GM23248 (cell line): ENCODE measurements around the gene LPP. TPM values are rescaled to one million over a fixed set of nuclear protein-coding genes. Genes with fewer than 3 reads are reported as not detected.

ENCODE experiments used
- DNase-seq: peaks from one replicate; pipeline ENCODE4 v3.0.0-alpha.2; 2015
- H2AFZ ChIP-seq: fragments of 200-600 bp; sonication (generic); 2 replicates; pipeline ENCODE4 v1.6.1; 2016; ENCODE audit warnings: antibody characterized with exemption
- H3F3A ChIP-seq: fragments of 200-600 bp; sonication (generic); 2 replicates; pipeline ENCODE4 v1.6.1; 2016; ENCODE audit warnings: mild to moderate bottlenecking, antibody characterized with exemption, mixed run types; ENCODE audit not compliant: insufficient read depth
- H3K27ac ChIP-seq: fragments of 200-600 bp; sonication (generic); 2 replicates; pipeline ENCODE4 v1.5.1; 2016; ENCODE audit warnings: mild to moderate bottlenecking
- H3K27me3 ChIP-seq: fragments of 200-600 bp; sonication (generic); replicated peaks from 2 replicates; pipeline ENCODE4 v1.6.1; 2016; ENCODE audit warnings: mild to moderate bottlenecking; ENCODE audit not compliant: insufficient read depth
- H3K36me3 ChIP-seq: fragments of 200-600 bp; sonication (generic); 2 replicates; pipeline ENCODE4 v1.6.1; 2016; ENCODE audit warnings: low read depth, mild to moderate bottlenecking
- H3K4me1 ChIP-seq: fragments of 200-600 bp; sonication (generic); 2 replicates; pipeline ENCODE4 v1.6.1; 2016; ENCODE audit warnings: mild to moderate bottlenecking; ENCODE audit not compliant: insufficient read depth
- H3K4me2 ChIP-seq: fragments of 200-600 bp; sonication (generic); one replicate; pipeline ENCODE4 v1.6.1; 2016; ENCODE audit warnings: mild to moderate bottlenecking; ENCODE audit not compliant: unreplicated experiment
- H3K4me3 ChIP-seq: fragments of 200-600 bp; sonication (generic); 2 replicates; pipeline ENCODE4 v1.5.1; 2016; ENCODE audit warnings: mild to moderate bottlenecking
- H3K79me2 ChIP-seq: fragments of 200-600 bp; sonication (generic); 2 replicates; pipeline ENCODE4 v1.6.1; 2016; ENCODE audit warnings: mild to moderate bottlenecking; ENCODE audit not compliant: insufficient read depth
- H3K9ac ChIP-seq: fragments of 200-600 bp; sonication (generic); 2 replicates; pipeline ENCODE4 v1.6.1; 2016; ENCODE audit warnings: mild to moderate bottlenecking
- H3K9me2 ChIP-seq: fragments of 200-600 bp; sonication (generic); 2 replicates; pipeline ENCODE4 v1.6.1; 2016; ENCODE audit warnings: mixed run types, mild to moderate bottlenecking, moderate library complexity; ENCODE audit not compliant: insufficient read depth
- H3K9me3 ChIP-seq: fragments of 200-600 bp; sonication (generic); one replicate; pipeline ENCODE4 v1.6.1; 2017; ENCODE audit warnings: low read depth
- H4K20me1 ChIP-seq: fragments of 200-600 bp; sonication (generic); 2 replicates; pipeline ENCODE4 v1.6.0; 2016; ENCODE audit not compliant: insufficient read depth
- EZH2 ChIP-seq: fragments of 200-600 bp; sonication (generic); IDR thresholded peaks from 2 replicates; pipeline ENCODE4 v1.6.1; 2018; ENCODE audit warnings: antibody characterized with exemption, mild to moderate bottlenecking; ENCODE audit not compliant: insufficient read depth, poor library complexity, severe bottlenecking
- EZH2phosphoT487 ChIP-seq: fragments of 200-600 bp; sonication (generic); IDR thresholded peaks from 2 replicates; pipeline ENCODE4 v1.6.1; 2018; ENCODE audit warnings: antibody characterized with exemption, moderate library complexity, mild to moderate bottlenecking, low read depth; ENCODE audit not compliant: insufficient read depth
- WGBS, 2 experiments: methylation state at CpG; one replicate each; pipeline ENCODE4 v1.1.6; 2015 to 2017; ENCODE audit warnings: low lambda C conversion rate in 2 of 2, low coverage in 1 of 2; ENCODE audit errors: missing lambda C conversion rate in 2 of 2; 5-methylcytosine and 5-hydroxymethylcytosine counted together
- in situ Hi-C: fragments of 300-500 bp; cut with MboI; formaldehyde crosslinking; loops from 2 replicates; pipeline ENCODE4 v1.15.0; 2020
- polyA plus RNA-seq: library from polyadenylated mRNA; unstranded; fragments of >200 nt; fragmentation: Nextera tagmentation; extraction: Ambion mirVana; gene quantifications from 2 replicates; pipeline ENCODE4 v1.2.1, GENCODE V29; 2016
- total RNA-seq: library from RNA; depleted of rRNA; stranded (reverse); fragments of >200 nt; shearing (Covaris generic); gene quantifications from 2 replicates; pipeline ENCODE4 v1.2.3, GENCODE V29; 2014

The LPP gene
- total and polyA plus RNA-seq, 2 experiments from 2014 or later: 42.8 to 61.7 TPM

- Histone ChIP-seq H3K4me2 (no peak overlapping the region), H4K20me1 (no peaks in the 10 kb centered on the region), H3K36me3 (peaks cover 7% of the 10 kb centered on the region; the same call in 1 of the 2 replicates), H3F3A (peaks cover 22% of the 10 kb centered on the region; the same call in 1 of the 2 replicates), H3K9me2 (no peaks in the 10 kb centered on the region), H3K4me3 (no peak overlapping the region), H3K79me2 (peaks cover 57% of the 10 kb centered on the region), H3K4me1 (peaks cover 29% of the 10 kb centered on the region), H2AFZ (no peak overlapping the region), H3K27me3 (no peaks in the 10 kb centered on the region), H3K9me3 (no peaks in the 10 kb centered on the region), H3K27ac (0 out of 2 replicates have a peak overlapping the region, but pooled peaks have one; percentile 19), H3K9ac (no peak overlapping the region)
- in situ Hi-C loops: no loop called here
- 97 to 99% methylated on average over 5 of the region's 5 CpGs for WGBS, 2 experiments
- TF ChIP-seq EZH2 (no peak), EZH2phosphoT487 (no peak)
- DNase-seq: peak; percentile 12
Measured at GRCh38 chr3:188431040-188431439, 277.1 kb downstream of the LPP start.

GRCh38 chr3:188431553-188431952 is 277.6 kb downstream of the LPP start:
- 85 to 88% methylated on average over 3 of the region's 3 CpGs for WGBS, 2 experiments
- H3K4me2 ChIP-seq: no peak overlapping the region
- peaks cover 22% of the 10 kb centered on the region; the same call in 1 of the 2 replicates for H3F3A ChIP-seq
- peak overlapping the region; percentile 19 for H3K27ac ChIP-seq
- H3K9me3 ChIP-seq: no peaks in the 10 kb centered on the region
- H4K20me1 ChIP-seq: no peaks in the 10 kb centered on the region
- in situ Hi-C loops: no loop called here
- H3K36me3 ChIP-seq: peaks cover 7% of the 10 kb centered on the region; the same call in 1 of the 2 replicates
- no peaks in the 10 kb centered on the region for H3K27me3 ChIP-seq
- H3K4me3 ChIP-seq: no peak overlapping the region
- no peaks in the 10 kb centered on the region for H3K9me2 ChIP-seq
- no peak overlapping the region for H2AFZ ChIP-seq
- no peak overlapping the region for H3K9ac ChIP-seq
- peak; percentile 64 for DNase-seq
- TF ChIP-seq EZH2phosphoT487 (no peak), EZH2 (no peak)
- peaks cover 29% of the 10 kb centered on the region for H3K4me1 ChIP-seq
- H3K79me2 ChIP-seq: peaks cover 57% of the 10 kb centered on the region

DNA sequence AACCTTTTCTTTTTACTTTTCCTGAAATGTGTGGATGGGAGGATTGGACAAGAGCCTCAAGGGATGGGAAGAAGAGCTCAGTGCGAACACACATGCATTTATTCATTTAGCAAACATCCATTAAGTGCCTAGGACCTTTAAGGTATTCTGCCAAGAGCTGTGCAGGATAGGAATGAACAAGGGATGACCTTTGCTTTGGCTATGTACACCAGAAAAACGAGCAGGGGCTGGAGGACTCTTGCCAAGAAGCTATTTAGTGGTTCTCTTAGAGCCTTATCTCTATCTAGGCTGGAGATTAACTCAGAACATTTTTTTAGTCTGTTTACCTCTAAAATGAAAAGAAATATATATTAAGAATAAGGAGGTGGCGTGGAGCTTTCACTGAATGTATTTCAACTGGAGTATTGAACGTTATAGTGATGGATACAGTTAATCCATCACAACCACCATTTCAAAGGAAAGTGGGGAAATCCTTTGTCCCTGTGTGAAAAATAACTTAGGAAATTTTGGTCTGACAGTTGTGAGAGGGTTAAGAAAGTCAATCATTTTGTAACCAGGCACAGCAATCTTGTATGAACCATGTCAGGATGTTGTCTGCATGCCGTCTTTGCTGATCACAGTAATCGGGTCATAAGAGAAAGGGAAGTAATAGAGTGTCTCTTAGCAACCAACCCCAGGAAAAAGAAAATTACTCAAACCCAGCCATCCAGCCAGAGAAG is 279.0 kb downstream of the LPP start:
- Histone ChIP-seq H3K36me3 (peaks cover 12% of the 10 kb centered on the region), H3K9ac (no peak overlapping the region), H3K27ac (no peak overlapping the region), H3K9me3 (no peaks in the 10 kb centered on the region), H4K20me1 (no peaks in the 10 kb centered on the region), H3K27me3 (no peaks in the 10 kb centered on the region), H3K9me2 (no peaks in the 10 kb centered on the region; the same call in 1 of the 2 replicates), H3K4me2 (no peak overlapping the region), H3K79me2 (peaks cover 54% of the 10 kb centered on the region), H2AFZ (no peak overlapping the region), H3F3A (peaks cover 22% of the 10 kb centered on the region; the same call in 1 of the 2 replicates), H3K4me3 (no peak overlapping the region), H3K4me1 (peaks cover 29% of the 10 kb centered on the region)
- in situ Hi-C loops: no loop called here
- no peak for TF ChIP-seq EZH2
- no peak for TF ChIP-seq EZH2phosphoT487
- no peak for DNase-seq
- 60 to 65% methylated on average over 6 of the region's 6 CpGs for WGBS, 2 experiments

- TF ChIP-seq EZH2 (no peak), EZH2phosphoT487 (no peak)
- H3K4me1 ChIP-seq: peaks cover 29% of the 10 kb centered on the region
- H3K27me3 ChIP-seq: no peaks in the 10 kb centered on the region
- H3K9me2 ChIP-seq: no peaks in the 10 kb centered on the region; the same call in 1 of the 2 replicates
- no peaks in the 10 kb centered on the region for H4K20me1 ChIP-seq
- peaks cover 12% of the 10 kb centered on the region for H3K36me3 ChIP-seq
- in situ Hi-C loops: no loop called here
- 97 to 100% methylated on average over 5 of the region's 5 CpGs for WGBS, 2 experiments
- H3F3A ChIP-seq: peaks cover 22% of the 10 kb centered on the region; the same call in 1 of the 2 replicates
- H3K4me2 ChIP-seq: no peak overlapping the region
- H3K9me3 ChIP-seq: no peaks in the 10 kb centered on the region
- H3K79me2 ChIP-seq: peaks cover 51% of the 10 kb centered on the region
- H3K4me3 ChIP-seq: no peak overlapping the region
- H3K27ac ChIP-seq: no peak overlapping the region
- no peak for DNase-seq
- H2AFZ ChIP-seq: no peak overlapping the region
- no peak overlapping the region for H3K9ac ChIP-seq
Measured at GRCh38 chr3:188433521-188434150, 279.7 kb downstream of the LPP start.
